B cell (primary cell): ENCODE results near the gene ANTXR1.

Source experiments
- CTCF ChIP-seq: fragments of 200-600 bp; IDR thresholded peaks from one replicate; pipeline ENCODE4 v1.8.0; 2022; ENCODE audit warnings: antibody characterized with exemption, mild to moderate bottlenecking
- EZH2 ChIP-seq: IDR thresholded peaks from 2 replicates; pipeline ENCODE4 v1.6.1; 2012; ENCODE audit warnings: borderline replicate concordance, low read depth, mild to moderate bottlenecking, moderate library complexity, low read length; ENCODE audit not compliant: insufficient read depth, poor library complexity, severe bottlenecking

DNA sequence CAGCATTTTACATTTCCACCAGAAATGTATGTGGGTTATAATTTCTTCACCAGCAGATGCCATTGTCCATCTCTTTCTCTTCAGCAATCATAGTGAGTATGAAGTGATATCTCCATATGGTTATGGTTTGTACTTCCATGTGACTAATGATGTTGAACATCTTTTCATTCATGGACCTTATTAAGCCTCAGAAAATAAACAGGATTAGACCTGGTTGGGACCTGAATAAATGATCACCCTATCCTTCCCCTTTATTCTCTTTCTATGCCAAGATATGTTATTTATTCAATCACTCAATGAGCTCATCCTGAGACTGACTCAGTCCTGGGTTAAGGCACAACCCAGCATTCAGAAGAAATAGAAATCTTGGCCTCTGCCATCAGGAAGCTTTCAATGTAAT lies 86.6 kb downstream of the ANTXR1 start:
- TF ChIP-seq CTCF (no peak), EZH2 (no peak)
